GM23338 (cell line): Measurements from ENCODE around the gene LRRC47. TPM values are rescaled to one million over a fixed set of nuclear protein-coding genes. Genes with fewer than 3 reads are reported as not detected.

Experiments used
- ATAC-seq: fragments of 200-7000 bp; cut with Tn5 transposase; 3 replicates; pipeline ENCODE4 v1.9.1; 2020
- DNase-seq: peaks from one replicate; pipeline ENCODE4 v3.0.0-alpha.2; 2015; ENCODE audit warnings: low spot score
- H2AFZ ChIP-seq: fragments of 200-600 bp; sonication (generic); 2 replicates; pipeline ENCODE4 v1.8.0; 2016; ENCODE audit warnings: antibody characterized with exemption, mild to moderate bottlenecking, moderate library complexity
- H3F3A ChIP-seq: fragments of 200-600 bp; sonication (generic); replicated peaks from 2 replicates; pipeline ENCODE4 v1.8.0; 2017; ENCODE audit warnings: antibody characterized with exemption, mixed run types, low read depth
- H3K27ac ChIP-seq: fragments of 200-600 bp; sonication (generic); 2 replicates; pipeline ENCODE4 v1.6.1; 2016; ENCODE audit warnings: low read depth
- H3K27me3 ChIP-seq: fragments of 200-600 bp; sonication (generic); 2 replicates; pipeline ENCODE4 v1.8.0; 2016; ENCODE audit warnings: mild to moderate bottlenecking, mixed run types, moderate library complexity; ENCODE audit not compliant: insufficient read depth
- H3K36me3 ChIP-seq: fragments of 200-600 bp; sonication (generic); 2 replicates; pipeline ENCODE4 v1.8.0; 2016; ENCODE audit warnings: mild to moderate bottlenecking; ENCODE audit not compliant: insufficient read depth
- H3K4me1 ChIP-seq: fragments of 200-600 bp; sonication (generic); 2 replicates; pipeline ENCODE4 v1.8.0; 2016; ENCODE audit warnings: mild to moderate bottlenecking, moderate library complexity; ENCODE audit not compliant: insufficient read depth
- H3K4me2 ChIP-seq: fragments of 200-600 bp; sonication (generic); 2 replicates; pipeline ENCODE4 v1.7.1; 2017; ENCODE audit warnings: mixed run types
- H3K4me3 ChIP-seq: fragments of 200-600 bp; sonication (generic); 2 replicates; pipeline ENCODE4 v1.6.1; 2016; ENCODE audit warnings: mixed run types
- H3K79me2 ChIP-seq: fragments of 200-600 bp; sonication (generic); replicated peaks from 2 replicates; pipeline ENCODE4 v1.8.0; 2017; ENCODE audit warnings: mild to moderate bottlenecking; ENCODE audit not compliant: insufficient read depth
- H3K9me2 ChIP-seq: fragments of 200-600 bp; sonication (generic); 2 replicates; pipeline ENCODE4 v1.8.0; 2017; ENCODE audit not compliant: insufficient read depth
- H4K20me1 ChIP-seq: fragments of 200-600 bp; sonication (generic); replicated peaks from 2 replicates; pipeline ENCODE4 v1.8.0; 2017; ENCODE audit warnings: mild to moderate bottlenecking; ENCODE audit not compliant: insufficient read depth
- H3K27ac Mint-ChIP-seq: 2 replicates; pipeline ENCODE4 v1.8.0; 2020; ENCODE audit warnings: inconsistent platforms, mild to moderate bottlenecking, moderate library complexity, mixed read lengths
- H3K27me3 Mint-ChIP-seq: 3 replicates; pipeline ENCODE4 v1.8.0; 2022; ENCODE audit warnings: low read depth, mild to moderate bottlenecking, moderate library complexity, mixed read lengths, inconsistent platforms; ENCODE audit not compliant: insufficient read depth, poor library complexity
- H3K36me3 Mint-ChIP-seq: 3 replicates; pipeline ENCODE4 v1.8.0; 2021; ENCODE audit warnings: low read depth, mild to moderate bottlenecking, inconsistent platforms, moderate library complexity, mixed read lengths
- H3K4me1 Mint-ChIP-seq: 3 replicates; pipeline ENCODE4 v1.8.0; 2020; ENCODE audit warnings: mild to moderate bottlenecking, inconsistent platforms, mixed read lengths
- H3K4me3 Mint-ChIP-seq: 3 replicates; pipeline ENCODE4 v1.8.0; 2021; ENCODE audit warnings: moderate library complexity, mild to moderate bottlenecking, inconsistent platforms, mixed read lengths
- H3K9me3 Mint-ChIP-seq: 3 replicates; pipeline ENCODE4 v1.8.0; 2020; ENCODE audit warnings: moderate library complexity, mild to moderate bottlenecking, inconsistent platforms, mixed read lengths
- CREB1 ChIP-seq: fragments of 250-450 bp; sonication (Bioruptor Pico); IDR thresholded peaks from 2 replicates; pipeline ENCODE4 v1.5.0; 2020; ENCODE audit warnings: low read depth, mild to moderate bottlenecking, moderate library complexity
- CTCF ChIP-seq, 2 experiments: fragments of 200-600 bp in 1 of 2; sonication (generic) in 1 of 2; conservative IDR thresholded peaks; 2 replicates each; pipeline versions ENCODE4 v1.5.1 to v1.6.1; 2016 to 2017; ENCODE audit warnings: antibody characterized with exemption in 2 of 2, low read depth in 2 of 2, mild to moderate bottlenecking in 2 of 2, moderate library complexity in 1 of 2
- JUNB ChIP-seq: IDR thresholded peaks from one replicate; pipeline ENCODE4 v1.6.1; 2016; ENCODE audit warnings: antibody characterized with exemption; ENCODE audit not compliant: unreplicated experiment
- polyA plus RNA-seq: library from polyadenylated mRNA; unstranded; fragments of >200 nt; fragmentation: Nextera tagmentation; extraction: Ambion mirVana; gene quantifications from 2 replicates; pipeline ENCODE4 v1.2.1, GENCODE V29; 2016
- total RNA-seq: library from RNA; depleted of rRNA; stranded (reverse); fragments of >200 nt; shearing (Covaris generic); gene quantifications from 2 replicates; pipeline ENCODE4 v1.2.3, GENCODE V29; 2014
- TF ChIP-seq, protein P1 (sequence below): IDR thresholded peaks from 2 replicates; pipeline ENCODE4 v1.6.1; 2016; ENCODE audit warnings: antibody characterized with exemption

Gene LRRC47
- total and polyA plus RNA-seq, 2 experiments from 2014 or later, result 15.8 to 76.8 TPM

GRCh38 chr1:3768811-3769390 is 27.4 kb downstream of the LRRC47 start (continued):
- no peak for TF ChIP-seq CTCF (conservative IDR thresholded peaks at IDR 0.05; ENCODE audit: low read depth in 2 of 2)

GRCh38 chr1:3767328-3767925 is 28.9 kb downstream of the LRRC47 start:
- peaks cover 11% of the 10 kb centered on the region for H3K27me3 Mint-ChIP-seq
- DNase-seq, result no peak
- H3K4me1 Mint-ChIP-seq, result peaks cover 9% of the 10 kb centered on the region
- no peaks in the 10 kb centered on the region for H3F3A ChIP-seq
- no peak for TF ChIP-seq CREB1 (CRISPR knock-in tag)
- H3K9me3 Mint-ChIP-seq, result peaks cover 22% of the 10 kb centered on the region
- no peak overlapping the region for H3K4me3 ChIP-seq
- peaks cover 6% of the 10 kb centered on the region; the same call in 1 of the 2 replicates for H3K4me1 ChIP-seq
- H3K27ac ChIP-seq, result no peak overlapping the region
- no peak overlapping the region for H3K4me3 Mint-ChIP-seq
- no peak overlapping the region for H3K27ac Mint-ChIP-seq
- H2AFZ ChIP-seq, result no peak overlapping the region
- H3K79me2 ChIP-seq, result no peaks in the 10 kb centered on the region
- no peak overlapping the region for H3K4me2 ChIP-seq
- no peaks in the 10 kb centered on the region for H3K27me3 ChIP-seq
- no peaks in the 10 kb centered on the region for H3K9me2 ChIP-seq
- ATAC-seq, result no peak
- H3K36me3 Mint-ChIP-seq, result peaks cover 11% of the 10 kb centered on the region; the same call in 2 of the 3 replicates
- H3K36me3 ChIP-seq, result no peaks in the 10 kb centered on the region
- no peaks in the 10 kb centered on the region for H4K20me1 ChIP-seq

GRCh38 chr1:3763351-3764125 is 32.8 kb downstream of the LRRC47 start:
- H3K4me1 ChIP-seq, result no peaks in the 10 kb centered on the region
- no peaks in the 10 kb centered on the region for H3K9me2 ChIP-seq
- H3K27ac ChIP-seq, result no peak overlapping the region
- no peaks in the 10 kb centered on the region for H3K79me2 ChIP-seq
- no peak overlapping the region; the same call in 2 of the 3 replicates for H3K4me3 Mint-ChIP-seq
- no peak for TF ChIP-seq JUNB
- no peak for DNase-seq
- no peak overlapping the region for H2AFZ ChIP-seq
- H3K27me3 Mint-ChIP-seq, result peaks cover 7% of the 10 kb centered on the region
- no peak overlapping the region for H3K4me3 ChIP-seq
- no peak overlapping the region for H3K4me2 ChIP-seq
- peaks cover 3% of the 10 kb centered on the region; the same call in 2 of the 3 replicates for H3K4me1 Mint-ChIP-seq
- no peaks in the 10 kb centered on the region for H3K27me3 ChIP-seq
- H3K36me3 ChIP-seq, result no peaks in the 10 kb centered on the region
- H3K36me3 Mint-ChIP-seq, result peaks cover 11% of the 10 kb centered on the region; the same call in 2 of the 3 replicates
- H3F3A ChIP-seq, result no peaks in the 10 kb centered on the region
- H4K20me1 ChIP-seq, result no peaks in the 10 kb centered on the region
- H3K27ac Mint-ChIP-seq, result no peak overlapping the region
- no peak for ATAC-seq
- peaks cover 22% of the 10 kb centered on the region for H3K9me3 Mint-ChIP-seq

- no peaks in the 10 kb centered on the region for H3K4me1 ChIP-seq
- Mint-ChIP-seq H3K36me3 (peaks cover 11% of the 10 kb centered on the region; the same call in 2 of the 3 replicates), H3K27me3 (peaks cover 7% of the 10 kb centered on the region), H3K4me1 (peaks cover 3% of the 10 kb centered on the region; the same call in 2 of the 3 replicates), H3K4me3 (no peak overlapping the region), H3K9me3 (peaks cover 22% of the 10 kb centered on the region), H3K27ac (no peak overlapping the region)
- H3K79me2 ChIP-seq, result no peaks in the 10 kb centered on the region
- no peak overlapping the region for H2AFZ ChIP-seq
- no peaks in the 10 kb centered on the region for H3K27me3 ChIP-seq
- H3K36me3 ChIP-seq, result no peaks in the 10 kb centered on the region
- H3K4me3 ChIP-seq, result no peak overlapping the region
- H4K20me1 ChIP-seq, result no peaks in the 10 kb centered on the region
- no peaks in the 10 kb centered on the region for H3K9me2 ChIP-seq
- no peak for DNase-seq
- no peak for ATAC-seq
- H3K27ac ChIP-seq, result no peak overlapping the region
- H3K4me2 ChIP-seq, result no peak overlapping the region
- H3F3A ChIP-seq, result no peaks in the 10 kb centered on the region
- TF ChIP-seq JUNB, result no peak
- TF ChIP-seq, protein P1, sequence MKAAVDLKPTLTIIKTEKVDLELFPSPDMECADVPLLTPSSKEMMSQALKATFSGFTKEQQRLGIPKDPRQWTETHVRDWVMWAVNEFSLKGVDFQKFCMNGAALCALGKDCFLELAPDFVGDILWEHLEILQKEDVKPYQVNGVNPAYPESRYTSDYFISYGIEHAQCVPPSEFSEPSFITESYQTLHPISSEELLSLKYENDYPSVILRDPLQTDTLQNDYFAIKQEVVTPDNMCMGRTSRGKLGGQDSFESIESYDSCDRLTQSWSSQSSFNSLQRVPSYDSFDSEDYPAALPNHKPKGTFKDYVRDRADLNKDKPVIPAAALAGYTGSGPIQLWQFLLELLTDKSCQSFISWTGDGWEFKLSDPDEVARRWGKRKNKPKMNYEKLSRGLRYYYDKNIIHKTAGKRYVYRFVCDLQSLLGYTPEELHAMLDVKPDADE, result no peak
These were observed 33.4 kb downstream of the LRRC47 start for GRCh38 chr1:3762873-3763228.
